Testis (tissue), 2 donors: ENCODE data around the gene PI4K2A.

Source experiments
- POLR2A ChIP-seq: fragments of 450-650 bp; IDR thresholded peaks from one replicate; pipeline ENCODE4 v1.6.1; 2017; ENCODE audit warnings: antibody characterized with exemption, mild to moderate bottlenecking, moderate library complexity
- TF ChIP-seq, protein P1 (sequence below), 3 experiments: fragments of 450-650 bp in 2 of 3; fragments of 200-600 bp in 1 of 3; sonication (generic) in 1 of 3; IDR thresholded peaks; one replicate each; pipeline ENCODE4 v1.5.1; 2016 to 2019; ENCODE audit warnings: antibody characterized with exemption in 3 of 3, mild to moderate bottlenecking in 2 of 3, moderate library complexity in 1 of 3

DNA sequence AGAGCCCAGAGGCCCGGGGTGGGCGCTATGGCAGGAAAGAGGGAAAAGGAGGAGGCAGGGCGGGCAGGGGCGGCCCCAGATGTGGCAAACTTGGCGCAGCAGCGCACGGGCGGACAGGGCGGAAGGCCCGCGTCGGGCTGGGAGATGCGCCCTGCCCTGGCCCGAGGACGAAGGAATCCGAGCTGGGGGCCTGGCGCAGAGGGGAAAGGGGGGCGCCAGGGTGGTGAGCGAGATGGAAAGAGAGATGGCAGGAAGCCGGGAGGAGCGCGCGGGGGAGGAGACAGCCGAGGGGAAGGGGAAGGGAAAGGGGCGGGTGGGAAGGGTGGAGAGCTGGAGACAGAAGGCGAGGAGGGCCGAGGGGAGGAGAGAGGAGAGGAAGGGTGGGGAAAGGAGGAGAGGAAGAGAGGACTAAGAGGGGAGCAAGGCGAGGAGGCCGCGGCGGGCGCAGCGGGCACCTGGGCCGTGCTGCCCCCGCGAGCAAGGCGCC lies 72.9 kb downstream of the PI4K2A start, which contains the start of gene MARVELD1:
- TF ChIP-seq POLR2A, result no peak
- TF ChIP-seq, protein P1, sequence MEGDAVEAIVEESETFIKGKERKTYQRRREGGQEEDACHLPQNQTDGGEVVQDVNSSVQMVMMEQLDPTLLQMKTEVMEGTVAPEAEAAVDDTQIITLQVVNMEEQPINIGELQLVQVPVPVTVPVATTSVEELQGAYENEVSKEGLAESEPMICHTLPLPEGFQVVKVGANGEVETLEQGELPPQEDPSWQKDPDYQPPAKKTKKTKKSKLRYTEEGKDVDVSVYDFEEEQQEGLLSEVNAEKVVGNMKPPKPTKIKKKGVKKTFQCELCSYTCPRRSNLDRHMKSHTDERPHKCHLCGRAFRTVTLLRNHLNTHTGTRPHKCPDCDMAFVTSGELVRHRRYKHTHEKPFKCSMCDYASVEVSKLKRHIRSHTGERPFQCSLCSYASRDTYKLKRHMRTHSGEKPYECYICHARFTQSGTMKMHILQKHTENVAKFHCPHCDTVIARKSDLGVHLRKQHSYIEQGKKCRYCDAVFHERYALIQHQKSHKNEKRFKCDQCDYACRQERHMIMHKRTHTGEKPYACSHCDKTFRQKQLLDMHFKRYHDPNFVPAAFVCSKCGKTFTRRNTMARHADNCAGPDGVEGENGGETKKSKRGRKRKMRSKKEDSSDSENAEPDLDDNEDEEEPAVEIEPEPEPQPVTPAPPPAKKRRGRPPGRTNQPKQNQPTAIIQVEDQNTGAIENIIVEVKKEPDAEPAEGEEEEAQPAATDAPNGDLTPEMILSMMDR (IDR thresholded peaks at IDR 0.05), result no peak
